ENCODE measurements around the gene RPS18. TPM values are rescaled to one million over a fixed set of nuclear protein-coding genes. Genes with fewer than 3 reads are reported as not detected.
"Not testable (repeated sequence)": the region's sequence is repeated elsewhere in the genome, so short reads cannot be mapped to it uniquely, and the experiment has no call there.

Gene RPS18
- polyA plus RNA-seq, 1 donor = 4,638 TPM

- no peak for DNase-seq
Measured at GRCh38 chr6:33272275-33273128, 627 bp downstream of the RPS18 start.

GRCh38 chr6:33273129-33273923, 1.5 kb downstream of the RPS18 start:
- DNase-seq = no peak

GRCh38 chr6:33273924-33274902, 2.3 kb downstream of the RPS18 start:
- no peak for DNase-seq

- DNase-seq = not testable (repeated sequence)
Measured at GRCh38 chr6:33275795-33276580, 4.1 kb downstream of the RPS18 start.

GRCh38 chr6:33276581-33276863, 4.6 kb downstream of the RPS18 start:
- DNase-seq = no peak

- DNase-seq = peak; percentile 70
Measured at GRCh38 chr6:33276864-33277662, 5.2 kb downstream of the RPS18 start, which contains the start of gene B3GALT4. Gene B3GALT4, plus strand, starts transcription at chr6:33277123. Its CDS starts 297 bp downstream, at chr6:33277420.

- DNase-seq = no peak
Measured at GRCh38 chr6:33277663-33278391, 6.0 kb downstream of the RPS18 start.

GRCh38 chr6:33278392-33278741, 6.5 kb downstream of the RPS18 start:
- no peak for DNase-seq

- DNase-seq = no peak
Measured at GRCh38 chr6:33278810-33279209, 6.9 kb downstream of the RPS18 start.

GRCh38 chr6:33279257-33279695, 7.4 kb downstream of the RPS18 start:
- DNase-seq = no peak

GRCh38 chr6:33279971-33280511, 8.2 kb downstream of the RPS18 start:
- DNase-seq = no peak

- DNase-seq = no peak
Measured at GRCh38 chr6:33280539-33280938, 8.7 kb downstream of the RPS18 start.

- DNase-seq = not testable (repeated sequence)
Measured at GRCh38 chr6:33285214-33285613, 13.3 kb downstream of the RPS18 start.

- DNase-seq = no peak
Measured at GRCh38 chr6:33286946-33287914, 15.4 kb downstream of the RPS18 start.

- no peak for DNase-seq
Measured at GRCh38 chr6:33288141-33288920, 16.5 kb downstream of the RPS18 start.

- DNase-seq = peak; percentile 91
Measured at GRCh38 chr6:33288921-33289783, 17.3 kb downstream of the RPS18 start, which contains the start of the genes PFDN6 and WDR46. Gene PFDN6, plus strand, starts transcription at chr6:33289601. Its CDS starts 256 bp downstream, at chr6:33289857. Gene WDR46, minus strand, starts transcription at chr6:33289239. Its CDS starts 69 bp downstream, at chr6:33289170.

Data from hindlimb muscle (tissue), 1 donor.